ENCODE measurements around the gene CRYBA2.

Gene CRYBA2

DNA sequence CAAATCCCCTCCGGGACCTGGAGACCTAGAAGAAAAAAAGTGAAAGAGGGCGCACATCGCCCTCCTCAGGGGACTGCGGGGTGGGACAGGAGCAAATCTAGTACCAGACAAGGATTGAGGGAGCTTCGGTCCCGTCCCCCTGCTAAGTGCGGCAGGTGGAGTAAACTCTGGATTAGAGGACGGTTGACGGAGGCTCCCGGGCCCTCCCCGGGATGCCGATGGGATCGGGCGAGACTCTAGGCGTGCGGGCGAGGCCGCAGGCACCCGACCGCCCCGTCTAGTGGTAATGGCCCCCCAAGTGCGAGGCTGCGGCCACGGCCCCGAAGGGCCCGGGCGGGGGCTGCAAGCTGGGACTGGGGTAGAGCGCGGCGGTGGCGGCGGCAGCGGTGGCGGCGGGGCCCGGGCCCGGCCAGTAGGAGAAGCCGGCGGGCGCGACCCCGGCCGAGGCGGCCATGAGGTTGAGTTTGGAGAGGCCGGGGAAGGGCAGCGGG is 11.8 kb downstream of the CRYBA2 start:
- no peak for DNase-seq

DNA sequence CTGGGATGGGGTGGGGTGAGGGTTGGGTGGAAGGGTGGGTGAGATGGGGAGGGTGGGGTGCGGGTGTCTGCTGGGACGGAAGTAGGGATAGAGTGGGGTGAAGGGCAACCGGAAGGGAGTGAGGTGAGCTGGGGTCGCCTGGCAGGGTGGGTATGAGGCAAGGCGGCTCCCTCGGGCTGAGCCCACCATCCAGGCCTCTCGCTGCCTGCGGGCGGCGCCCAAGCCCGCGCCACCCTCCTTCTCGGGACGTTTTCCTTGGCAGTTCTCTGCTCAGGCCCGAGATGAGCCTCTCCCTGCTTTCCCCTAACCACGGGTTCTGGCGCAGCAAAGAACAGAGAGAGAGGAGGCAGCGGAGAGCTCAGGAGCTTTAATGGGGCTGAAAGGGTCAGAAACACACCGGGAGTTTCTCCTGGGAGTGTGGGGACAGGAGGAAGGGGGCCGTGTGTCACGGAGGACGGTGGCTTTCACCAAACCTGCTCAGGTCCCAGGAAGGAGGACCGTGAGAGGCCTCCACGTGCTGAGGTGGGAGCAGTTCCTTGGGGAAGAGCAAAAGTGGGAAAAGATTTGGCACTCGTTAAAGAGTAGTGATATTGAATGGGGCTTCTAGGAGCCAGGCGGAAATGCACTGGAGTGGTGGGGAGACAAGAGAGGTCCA is 12.4 kb downstream of the CRYBA2 start:
- no peak for DNase-seq

DNA sequence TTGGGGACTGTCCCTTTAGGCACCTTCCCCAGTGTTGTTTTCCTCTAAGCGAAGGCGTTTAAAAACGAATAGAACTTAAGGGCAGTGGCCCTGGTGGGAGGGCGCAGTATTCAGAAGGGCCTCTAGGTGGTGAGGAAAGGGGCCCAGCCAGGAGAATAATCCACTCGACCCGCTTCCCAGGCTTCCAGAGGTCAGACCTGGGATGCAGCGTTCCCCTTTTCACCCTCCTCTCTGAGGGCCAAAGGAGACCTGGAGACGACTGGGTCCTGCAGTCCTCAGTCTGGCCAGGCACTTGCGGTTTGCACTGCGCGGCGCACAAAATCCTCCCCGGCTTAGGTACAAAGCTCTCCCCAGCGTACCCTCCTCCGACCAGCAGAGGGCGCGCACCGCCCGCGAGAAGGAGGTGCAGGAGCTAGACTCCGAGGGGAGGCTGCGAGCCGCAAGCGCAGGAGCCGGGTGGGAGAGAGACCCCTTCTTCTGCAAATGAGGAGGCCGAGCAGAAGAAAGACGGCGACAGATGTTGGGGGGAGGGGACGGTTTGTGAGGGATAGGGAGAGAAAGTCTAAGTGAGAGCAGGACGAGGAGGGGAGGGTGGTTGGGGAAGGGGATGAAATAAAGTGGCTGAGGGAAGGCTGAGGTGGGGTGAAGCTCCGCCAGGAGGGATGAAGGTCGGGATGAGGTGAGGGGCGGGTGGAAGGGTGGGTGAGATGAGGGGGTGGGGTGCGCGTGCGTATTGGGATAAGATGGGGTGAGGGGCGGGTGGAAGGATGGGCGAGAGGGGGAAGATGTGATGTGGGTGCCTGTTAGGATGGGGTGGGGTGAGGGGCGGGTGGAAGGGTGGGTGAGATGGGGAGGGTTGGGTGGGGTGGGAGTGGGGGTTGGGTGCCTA is 13.1 kb downstream of the CRYBA2 start:
- peak; percentile 83 to 84 for DNase-seq

DNA sequence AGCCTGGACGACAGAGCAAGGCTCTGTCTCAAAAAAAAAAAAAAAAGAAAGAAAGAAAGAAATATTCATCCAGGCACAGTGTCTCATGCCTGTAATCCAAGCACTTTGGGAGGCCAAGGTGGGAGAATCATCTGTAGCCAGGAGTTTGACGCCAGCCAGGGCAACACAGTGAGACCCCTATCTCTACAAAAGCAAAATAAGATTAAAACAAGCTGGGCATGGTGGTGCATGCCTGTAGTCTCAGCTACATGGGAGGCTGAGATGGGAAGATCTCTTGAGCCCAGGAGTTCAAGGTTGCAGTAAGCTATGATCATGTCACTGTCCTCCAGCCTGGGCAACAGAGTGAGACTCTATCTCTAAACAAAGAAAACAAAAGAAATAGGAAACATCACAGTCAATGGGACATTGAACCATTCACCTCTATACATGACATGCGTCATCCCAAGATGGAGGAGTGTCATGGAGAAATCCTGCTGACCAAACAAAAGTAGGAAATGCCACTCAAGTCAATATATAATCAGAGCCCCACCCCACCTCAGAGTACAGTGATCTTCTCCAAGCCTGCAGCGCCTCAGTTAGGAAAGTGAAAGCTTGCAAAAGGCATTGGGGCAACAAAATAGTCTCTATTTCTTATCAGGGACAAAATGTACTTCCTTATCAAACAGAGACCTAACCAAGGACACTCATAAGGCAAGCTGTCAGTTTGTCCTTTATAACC is 18.0 kb downstream of the CRYBA2 start:
- DNase-seq = no peak

DNA sequence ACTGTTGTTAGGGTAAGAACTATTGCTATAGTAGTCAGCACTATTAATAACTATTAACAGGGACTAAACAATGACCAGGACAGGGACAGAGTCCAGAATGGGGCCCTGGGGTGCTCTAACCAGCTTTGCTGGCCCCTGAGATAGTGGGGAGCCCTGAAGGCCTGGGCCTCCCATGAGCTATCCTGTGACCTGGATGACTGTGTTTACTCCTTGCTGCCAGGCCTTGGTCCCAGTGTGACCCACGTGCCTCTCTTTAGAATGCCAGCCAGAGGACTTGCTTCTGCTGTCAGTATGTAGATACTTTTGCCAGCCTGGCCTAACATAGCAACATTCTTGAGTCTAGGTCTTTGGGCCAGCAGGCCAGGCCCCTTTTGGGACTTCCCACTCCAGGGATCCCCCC is 22.3 kb downstream of the CRYBA2 start:
- DNase-seq = no peak

DNA sequence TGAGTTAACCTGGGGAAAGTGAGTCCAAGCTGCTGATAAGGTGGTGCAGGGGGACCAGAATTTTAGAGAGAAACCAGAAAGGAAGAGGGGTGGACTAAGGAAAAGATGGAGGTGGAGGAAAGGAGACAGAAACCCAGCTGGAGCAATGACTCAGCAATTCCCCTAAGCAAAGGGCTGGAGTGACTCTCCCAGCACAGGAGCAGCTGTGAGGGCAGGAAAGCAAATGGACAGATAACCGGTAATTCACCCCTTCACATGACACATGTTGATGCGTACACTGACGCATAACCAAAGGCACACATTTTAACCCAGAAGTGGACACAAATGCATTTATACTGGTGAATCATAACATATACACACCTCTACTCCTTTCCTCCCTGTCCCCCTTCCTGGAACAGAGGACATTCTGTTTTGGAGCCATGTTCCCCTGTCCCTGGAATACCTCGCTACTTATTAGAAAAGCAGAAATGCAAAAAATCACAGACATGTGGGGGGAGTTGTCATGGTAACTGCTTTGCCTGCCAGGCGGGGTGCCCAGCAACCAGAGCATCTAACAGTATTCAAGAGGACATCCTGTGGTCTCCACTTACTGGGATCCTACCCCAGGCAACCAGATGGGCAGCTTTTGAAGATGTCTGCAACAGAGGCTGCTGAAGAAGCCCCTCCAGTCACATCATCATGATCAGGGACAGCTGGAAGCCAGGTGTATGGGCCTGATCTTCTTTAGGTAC is 29.0 kb downstream of the CRYBA2 start:
- DNase-seq = no peak

DNA sequence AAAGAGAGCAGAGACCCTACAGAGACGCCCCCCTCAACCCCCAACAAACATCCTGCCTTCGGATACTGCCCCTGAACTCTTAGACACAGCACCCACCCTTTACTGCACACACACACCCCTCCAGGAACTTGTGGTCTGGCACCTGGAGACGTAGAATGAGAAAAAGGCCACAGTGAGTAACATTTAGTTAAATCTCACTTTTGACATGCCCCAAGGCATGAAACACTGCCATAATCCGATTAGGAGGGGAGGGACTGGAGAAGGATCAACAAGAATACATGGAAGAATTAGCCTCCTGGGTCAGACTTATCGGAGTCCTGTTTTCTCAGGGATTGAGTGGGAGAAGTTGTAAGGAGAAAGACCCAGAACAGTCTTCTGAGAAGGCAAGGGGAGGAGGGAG is 29.6 kb downstream of the CRYBA2 start:
- no peak for DNase-seq

DNA sequence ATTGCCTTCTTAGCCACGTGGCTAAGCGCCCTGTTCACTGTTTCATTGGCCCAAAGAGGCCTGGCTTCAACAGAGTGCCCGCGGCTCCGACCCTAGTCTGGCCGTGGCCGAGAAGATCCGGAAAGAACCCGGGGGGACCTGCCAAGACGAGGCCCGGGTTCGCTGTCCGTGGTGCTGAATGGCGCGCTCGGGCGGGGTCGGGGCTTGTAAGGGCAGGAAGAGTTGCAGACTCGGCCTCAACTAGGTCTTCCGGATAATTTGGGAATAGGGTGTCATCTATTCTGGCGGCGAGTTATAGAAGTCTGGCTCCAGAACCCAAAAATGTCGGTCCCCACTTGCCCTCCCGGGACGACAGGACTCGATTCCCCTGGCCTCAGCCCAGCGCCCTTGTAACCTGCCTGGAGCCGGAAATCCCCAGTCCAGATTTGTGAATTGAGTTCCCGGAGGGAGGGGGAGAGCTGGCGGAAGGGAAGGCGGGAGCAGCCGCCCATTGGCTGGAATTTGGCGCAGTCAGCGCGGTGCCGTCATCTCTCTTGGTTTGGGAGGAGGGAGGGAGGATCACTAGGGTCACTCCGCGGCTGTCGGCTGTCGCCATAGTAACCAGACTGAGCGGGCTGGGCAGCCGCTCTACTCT is 30.2 kb downstream of the CRYBA2 start:
- DNase-seq = peak; percentile 52 to 56

DNA sequence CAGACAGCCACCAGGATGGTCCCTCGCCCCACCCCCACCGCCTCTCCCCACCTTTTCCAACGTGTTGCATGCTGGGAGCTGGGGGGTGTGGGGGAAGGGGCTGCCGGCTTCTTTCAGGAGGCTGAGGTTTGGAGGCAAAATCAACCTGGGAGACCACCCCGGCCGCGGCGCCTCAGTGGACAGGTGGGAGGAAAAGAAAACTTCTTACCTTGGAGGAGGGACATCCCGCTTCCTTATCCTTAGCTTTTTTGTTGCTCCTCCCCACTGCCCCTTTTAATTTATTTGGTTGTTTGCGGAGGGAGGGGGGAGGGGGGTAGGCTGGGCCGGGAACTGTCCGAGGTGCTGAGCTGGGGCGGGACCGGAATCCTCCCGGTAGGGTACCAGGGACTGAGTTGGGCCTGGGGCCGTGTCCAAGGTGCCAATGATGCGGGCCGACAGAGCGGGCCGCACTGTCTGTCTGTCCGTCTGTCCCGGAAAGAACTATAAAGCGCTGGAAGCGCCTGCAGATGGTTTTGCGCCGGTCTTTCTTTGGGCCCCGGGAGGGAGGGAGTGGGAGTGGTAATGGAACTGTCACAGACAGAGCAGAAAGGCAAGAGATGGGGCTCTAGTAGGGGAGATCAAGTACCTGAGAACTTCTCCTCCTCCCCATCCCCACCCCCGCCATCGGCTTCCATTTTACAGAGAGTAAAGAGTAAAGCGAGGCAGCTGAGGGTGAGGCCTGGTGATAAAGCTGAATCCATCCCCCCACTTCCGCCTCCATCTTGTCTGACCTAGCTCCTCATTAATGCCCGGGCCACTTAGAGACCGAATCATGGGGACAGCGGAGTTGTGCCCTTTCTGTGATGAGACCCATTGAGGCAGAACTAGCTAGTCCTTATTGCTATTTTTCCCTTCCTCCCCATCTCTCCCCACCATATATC is 31.3 kb downstream of the CRYBA2 start:
- DNase-seq = no peak

DNA sequence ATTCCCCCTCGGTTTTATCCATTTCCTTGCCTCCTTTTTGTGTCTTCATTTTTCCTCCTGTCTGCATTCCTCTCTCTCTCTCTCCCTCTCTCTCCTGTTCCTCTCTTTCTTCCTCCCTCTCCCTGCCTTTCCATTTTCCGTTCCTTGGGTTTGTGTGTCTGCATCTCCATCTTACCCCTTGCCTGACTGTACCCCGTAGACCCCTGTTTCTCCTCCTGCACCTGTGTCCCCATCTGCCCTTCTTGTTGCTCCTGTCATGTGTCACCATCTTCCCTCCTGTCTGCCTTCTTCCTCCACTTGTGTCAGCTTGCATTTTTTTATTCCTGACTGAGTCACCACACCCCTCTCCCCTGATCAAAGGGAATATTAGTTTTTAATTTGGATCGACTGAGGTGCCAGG is 32.0 kb downstream of the CRYBA2 start:
- no peak for DNase-seq

DNA sequence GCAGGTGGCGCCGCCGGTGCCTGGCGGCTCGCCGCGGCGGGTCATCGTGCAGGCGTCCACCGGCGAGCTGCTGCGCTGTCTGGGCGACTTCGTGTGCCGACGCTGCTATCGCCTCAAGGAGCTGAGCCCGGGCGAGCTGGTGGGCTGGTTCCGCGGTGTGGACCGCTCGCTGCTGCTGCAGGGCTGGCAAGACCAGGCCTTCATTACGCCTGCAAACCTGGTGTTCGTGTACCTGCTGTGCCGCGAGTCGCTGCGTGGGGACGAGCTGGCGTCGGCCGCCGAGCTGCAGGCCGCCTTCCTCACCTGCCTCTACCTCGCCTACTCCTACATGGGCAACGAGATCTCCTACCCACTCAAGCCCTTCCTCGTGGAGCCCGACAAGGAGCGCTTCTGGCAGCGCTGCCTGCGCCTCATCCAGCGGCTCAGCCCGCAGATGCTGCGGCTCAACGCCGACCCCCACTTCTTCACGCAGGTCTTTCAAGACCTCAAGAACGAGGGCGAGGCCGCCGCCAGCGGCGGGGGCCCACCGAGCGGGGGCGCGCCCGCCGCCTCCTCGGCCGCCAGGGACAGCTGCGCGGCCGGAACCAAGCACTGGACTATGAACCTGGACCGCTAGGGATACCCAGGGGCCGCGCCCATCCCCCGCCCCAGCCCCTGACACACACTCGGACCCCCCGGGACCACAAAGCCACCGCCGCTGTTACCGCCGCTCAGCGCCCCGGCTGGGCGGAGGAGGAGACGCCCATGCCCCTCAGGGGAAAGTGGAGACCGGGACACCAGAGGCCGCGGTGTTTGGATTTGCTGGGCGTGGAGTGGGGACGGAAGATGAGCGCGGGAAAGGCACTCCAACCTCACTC is 32.7 kb downstream of the CRYBA2 start:
- DNase-seq = no peak

DNA sequence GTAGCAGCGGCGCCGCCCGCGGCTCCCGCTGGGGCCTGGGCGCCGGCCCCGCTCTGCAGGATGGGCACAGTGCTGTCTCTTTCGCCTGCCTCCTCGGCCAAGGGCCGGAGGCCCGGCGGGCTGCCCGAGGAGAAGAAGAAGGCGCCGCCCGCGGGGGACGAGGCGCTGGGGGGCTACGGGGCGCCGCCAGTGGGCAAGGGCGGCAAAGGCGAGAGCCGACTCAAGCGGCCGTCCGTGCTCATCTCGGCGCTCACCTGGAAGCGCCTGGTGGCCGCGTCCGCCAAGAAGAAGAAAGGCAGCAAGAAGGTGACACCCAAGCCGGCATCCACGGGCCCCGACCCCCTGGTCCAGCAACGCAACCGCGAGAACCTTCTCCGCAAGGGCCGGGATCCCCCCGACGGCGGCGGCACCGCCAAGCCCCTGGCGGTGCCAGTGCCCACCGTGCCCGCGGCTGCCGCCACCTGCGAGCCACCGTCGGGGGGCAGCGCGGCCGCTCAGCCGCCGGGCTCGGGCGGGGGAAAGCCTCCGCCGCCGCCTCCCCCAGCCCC is 33.4 kb downstream of the CRYBA2 start:
- no peak for DNase-seq

DNA sequence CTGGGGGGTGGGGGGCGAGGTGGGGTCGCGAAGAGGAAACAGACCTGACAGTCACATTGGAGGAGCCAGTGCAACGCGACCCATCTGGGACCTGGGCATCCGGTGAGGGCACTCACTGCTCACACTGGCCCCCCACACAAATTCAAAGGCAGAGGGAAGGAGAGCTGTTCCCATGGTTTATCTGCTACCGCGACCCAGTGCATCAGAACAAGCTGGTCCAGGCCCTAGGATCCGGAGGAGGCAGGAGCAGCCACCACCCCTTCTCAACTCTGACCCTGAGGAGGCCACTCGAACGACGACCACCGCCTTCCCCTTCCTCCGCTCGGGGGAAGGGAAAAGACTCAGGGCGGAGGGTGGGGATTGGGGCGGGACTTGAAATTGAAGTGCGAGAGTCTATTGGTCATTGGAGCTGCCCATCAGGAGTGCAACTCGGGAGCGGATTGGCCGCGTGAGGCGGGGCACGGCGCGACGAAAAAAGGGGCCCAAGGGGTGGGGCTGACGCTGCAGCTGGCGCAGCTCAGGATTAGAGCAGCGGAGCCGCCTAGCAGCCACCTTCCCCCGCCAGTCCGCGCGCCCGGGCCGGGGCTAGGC is 34.0 kb downstream of the CRYBA2 start, which contains the start of gene CDK5R2:
Gene CDK5R2, plus strand, starts transcription at position 526 of the 591 bp plus-strand sequence. CDS start 155 bp downstream, outside the sequence.
- peak; percentile 77 to 80 for DNase-seq

DNA sequence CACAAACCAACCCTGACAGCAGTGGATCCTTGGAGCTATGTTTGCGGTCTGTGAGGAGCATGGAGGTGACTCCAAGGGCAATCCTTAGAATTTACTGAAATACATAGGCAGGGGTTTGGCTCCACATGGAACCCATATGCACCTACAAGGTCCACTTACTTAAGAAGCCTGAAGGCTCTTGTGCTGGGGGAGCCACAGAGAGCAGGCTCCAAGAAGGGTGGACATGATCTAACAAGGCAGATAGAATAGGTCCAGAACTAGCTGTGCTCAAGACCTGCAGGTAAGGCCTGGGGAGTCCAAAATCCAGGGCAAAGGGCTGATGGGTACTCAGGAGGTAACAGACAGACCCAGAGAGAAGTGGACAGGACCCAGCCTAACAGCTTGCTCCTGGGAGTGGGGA is 34.9 kb downstream of the CRYBA2 start:
- DNase-seq = no peak

DNA sequence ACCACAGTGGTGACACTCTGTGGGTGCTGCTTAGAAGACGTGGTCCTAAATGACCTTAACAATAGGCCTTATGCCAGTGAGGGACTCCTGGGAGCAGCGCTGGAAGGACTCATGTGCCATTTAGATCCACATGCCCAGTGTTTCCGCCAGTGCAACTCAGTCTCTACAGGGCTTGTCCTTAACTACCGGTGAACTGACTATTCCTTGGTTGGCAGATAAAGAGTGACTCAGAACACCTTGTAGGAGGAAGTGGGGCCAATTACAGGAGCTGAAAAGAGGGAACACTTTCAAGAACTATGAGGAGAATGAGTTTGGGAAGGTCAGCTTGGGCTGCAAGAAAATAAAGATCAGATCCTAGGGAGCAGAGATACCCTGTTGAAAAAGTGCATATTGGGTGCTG is 35.6 kb downstream of the CRYBA2 start:
- no peak for DNase-seq

DNA sequence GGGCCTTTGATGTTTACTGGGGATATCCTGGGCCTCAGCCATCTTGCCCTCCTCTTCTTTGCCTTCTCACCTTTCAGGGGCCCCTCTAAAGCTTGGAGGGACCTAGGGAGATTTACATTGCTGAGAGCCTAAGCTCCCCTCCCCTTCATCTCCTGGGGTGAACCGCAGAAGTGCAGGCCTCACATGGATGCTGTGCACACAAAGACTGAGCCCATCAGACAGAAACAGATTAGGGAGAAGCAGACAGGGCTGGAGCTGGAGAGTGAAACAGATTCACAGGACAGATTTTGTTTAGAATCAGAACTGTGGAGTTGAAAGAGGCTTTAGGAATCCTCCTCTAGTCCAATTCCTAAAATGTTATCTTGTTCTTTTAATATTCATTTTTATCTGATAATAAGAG is 37.2 kb downstream of the CRYBA2 start:
- no peak for DNase-seq

DNA sequence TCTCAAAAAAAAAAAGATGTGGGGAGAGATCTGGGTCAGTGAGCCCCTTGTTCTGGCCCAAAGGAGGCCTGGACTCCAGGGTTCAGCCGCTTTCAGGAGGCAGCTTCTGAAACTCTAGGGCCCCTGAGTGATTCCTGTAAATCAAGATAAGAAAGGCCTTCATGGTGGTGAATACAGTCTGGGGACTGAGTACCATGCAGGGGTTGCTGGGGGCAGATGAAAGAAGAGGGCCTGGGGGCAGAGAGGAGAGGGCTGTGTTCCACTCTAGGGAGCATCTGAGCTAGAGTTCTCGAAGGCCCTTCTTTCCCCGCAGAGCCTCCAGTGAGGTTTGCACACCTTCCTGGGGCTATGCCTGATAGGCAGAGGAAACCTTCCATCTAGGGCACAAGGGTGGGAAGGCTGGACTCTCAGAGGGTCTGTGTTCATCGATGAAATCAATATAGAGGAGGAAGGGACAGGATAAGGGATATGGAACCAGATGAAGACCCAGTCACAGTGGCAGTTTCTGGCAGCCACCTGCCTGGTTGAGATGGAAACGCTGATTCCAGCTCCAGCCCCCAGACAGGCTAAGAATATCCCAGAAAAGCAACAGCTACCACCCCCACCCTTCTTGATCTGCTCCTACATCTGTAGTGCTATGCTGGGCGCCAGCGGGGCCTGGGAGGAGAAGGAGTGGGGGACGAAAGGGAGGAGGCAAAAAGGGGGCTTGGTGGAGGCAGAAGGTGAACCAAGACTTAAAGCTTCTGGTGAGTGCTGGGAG is 38.5 kb downstream of the CRYBA2 start:
- no peak for DNase-seq

DNA sequence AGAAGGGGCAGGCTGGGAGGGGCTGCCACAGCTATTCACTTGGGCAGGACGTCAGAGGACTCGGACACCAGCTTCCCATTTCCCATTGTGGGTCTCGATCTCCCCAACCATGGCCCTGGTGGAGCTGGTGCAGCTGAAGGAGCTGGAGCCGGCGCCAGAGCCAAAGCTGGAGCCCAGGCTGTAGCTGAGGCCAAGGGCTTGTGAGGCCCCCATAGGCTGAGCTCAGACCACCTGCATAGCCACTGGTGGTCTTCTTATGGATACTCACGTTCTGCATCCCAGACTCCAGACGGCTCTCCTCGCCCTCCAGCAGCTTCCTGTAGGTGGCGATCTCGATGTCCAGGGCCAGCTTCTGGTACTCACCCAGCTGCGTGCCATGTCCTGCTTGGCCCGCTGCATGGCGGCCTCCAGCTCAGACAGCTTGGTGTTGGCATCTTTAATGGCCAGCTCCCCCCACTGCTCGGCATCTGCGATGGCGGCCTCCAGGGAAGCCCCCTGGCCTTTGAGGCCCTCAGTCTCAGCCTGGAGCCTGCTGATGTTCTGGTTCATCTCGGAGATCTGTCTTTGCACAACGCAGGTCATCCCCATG is 39.8 kb downstream of the CRYBA2 start:
- no peak for DNase-seq

Data from stimulated activated CD4-positive, alpha-beta T cell treated with anti-CD3 and anti-CD28 coated beads, Interleukin-2, amount 100 ng/mL, for 48 hours (primary cell).